Lower leg skin (tissue), 4 donors: Measurements from ENCODE around the gene NCKAP5. TPM values are rescaled to one million over a fixed set of nuclear protein-coding genes. Genes with fewer than 3 reads are reported as not detected.

ENCODE experiments used
- DNase-seq, 2 donors: peaks; one replicate each; pipeline ENCODE4 v3.0.0-alpha.2; 2019; ENCODE audit warnings: low spot score in 2 of 2
- H3K4me3 ChIP-seq: fragments of 200-600 bp; sonication (generic); 2 replicates; pipeline ENCODE4 v1.5.1; 2017; ENCODE audit warnings: mild to moderate bottlenecking, low read depth; ENCODE audit not compliant: poor library complexity, severe bottlenecking
- CTCF ChIP-seq, 3 donors: fragments of 450-650 bp; IDR thresholded peaks; one replicate each; pipeline ENCODE4 v1.5.1; 2016; ENCODE audit warnings: antibody characterized with exemption in 3 of 3, mild to moderate bottlenecking in 3 of 3, moderate library complexity in 2 of 3
- POLR2A ChIP-seq, 2 donors: fragments of 450-650 bp; IDR thresholded peaks; one replicate each; pipeline ENCODE4 v1.6.1; 2016 to 2017; ENCODE audit warnings: antibody characterized with exemption in 2 of 2, mild to moderate bottlenecking in 1 of 2, moderate library complexity in 1 of 2
- WGBS, 2 donors: methylation state at CpG; one replicate each; pipeline ENCODE4 v1.1.5; 2018; 5-methylcytosine and 5-hydroxymethylcytosine counted together
- intact Hi-C: fragments of 100-400 bp; cut with DNase I; formaldehyde crosslinking; loops from one replicate; pipeline ENCODE4 v1.15.0; 2023; ENCODE audit warnings: low total_unique reads
- total RNA-seq, 4 donors: library from RNA; depleted of rRNA; stranded (reverse); fragments of >200 nt; gene quantifications; one replicate each; pipeline ENCODE4 v1.1.0, GENCODE V29; 2016

Gene NCKAP5
- total RNA-seq, 4 donors from 2014 or later, result 2.0 to 5.1 (median 3.6) TPM

DNA sequence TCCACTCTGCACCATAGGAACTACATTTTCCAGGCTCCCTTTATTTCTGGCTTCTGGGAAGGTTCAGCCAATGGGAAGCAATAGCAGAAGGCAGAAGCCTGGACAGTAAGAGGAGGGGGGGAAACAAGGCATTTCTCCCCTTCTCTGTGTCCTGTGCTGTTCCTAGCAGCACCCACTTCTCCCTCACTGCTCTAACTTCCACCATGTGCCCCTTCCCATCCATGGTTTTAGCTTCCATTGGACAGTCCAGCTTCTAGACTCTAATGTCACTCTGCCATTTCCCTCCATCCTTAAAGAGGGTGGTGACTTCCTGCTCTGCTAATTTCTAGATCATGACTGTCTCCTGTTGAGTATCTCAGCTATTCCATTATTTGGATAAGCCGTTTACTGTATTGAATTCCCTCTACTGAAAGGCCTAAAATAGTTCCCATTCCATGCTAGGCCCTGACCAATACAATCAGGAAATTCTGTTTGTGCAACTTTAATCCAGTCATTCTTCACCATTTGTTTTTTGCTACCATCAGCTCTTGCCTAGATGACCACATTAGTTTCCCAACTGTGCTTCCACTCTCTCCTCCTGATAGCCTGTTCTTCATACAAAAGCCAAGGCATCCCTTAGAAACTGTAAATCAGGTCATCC, 877.5 kb downstream of the NCKAP5 start:
- DNase-seq, result no peak
- intact Hi-C loops, result no loop called here
- no peak for TF ChIP-seq POLR2A (IDR thresholded peaks at IDR 0.05)
- no peak for TF ChIP-seq CTCF (IDR thresholded peaks at IDR 0.05)
- 80 to 83% methylated on average over 1 of the region's 1 CpG for WGBS, 2 donors
- H3K4me3 ChIP-seq, result no peak overlapping the region

GRCh38 chr2:132681766-132682165, 886.5 kb downstream of the NCKAP5 start:
- H3K4me3 ChIP-seq, result no peak overlapping the region
- DNase-seq, result no peak
- TF ChIP-seq CTCF (IDR thresholded peaks at IDR 0.05) (no peak), POLR2A (IDR thresholded peaks at IDR 0.05) (no peak)
- intact Hi-C loops, result no loop called here
- WGBS, 2 donors, result 86 to 91% methylated on average over 1 of the region's 1 CpG

DNA sequence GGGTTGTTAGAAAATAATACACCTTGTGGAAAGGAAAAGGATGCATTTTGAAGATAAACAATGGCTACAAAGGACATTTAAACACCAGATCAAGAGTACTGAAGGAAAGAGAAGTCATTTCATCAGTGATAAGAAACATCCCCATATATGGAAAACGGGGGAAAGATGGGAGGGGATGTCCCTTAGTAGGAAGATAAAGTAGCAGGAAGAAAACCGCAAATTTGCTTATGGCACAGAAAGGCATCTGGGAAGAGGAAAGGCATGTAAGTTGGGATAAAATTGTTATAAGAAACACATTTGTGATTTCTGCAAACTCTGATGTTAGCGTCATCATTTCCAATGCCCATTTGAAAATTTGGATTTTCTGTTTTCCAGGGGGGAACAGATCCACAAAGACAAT, 887.7 kb downstream of the NCKAP5 start:
- TF ChIP-seq CTCF (IDR thresholded peaks at IDR 0.05) (no peak), POLR2A (IDR thresholded peaks at IDR 0.05) (no peak)
- no peak for DNase-seq
- H3K4me3 ChIP-seq, result no peak overlapping the region
- intact Hi-C loops, result no loop called here
- WGBS, 2 donors, result 88 to 89% methylated on average over 3 of the region's 3 CpGs

- TF ChIP-seq POLR2A (IDR thresholded peaks at IDR 0.05), result no peak
- no peak for TF ChIP-seq CTCF (IDR thresholded peaks at IDR 0.05)
- DNase-seq, result no peak
- 94 to 98% methylated on average over 2 of the region's 2 CpGs for WGBS, 2 donors
- H3K4me3 ChIP-seq, result no peak overlapping the region
- intact Hi-C loops, result no loop called here
Observed at GRCh38 chr2:132678483-132678882, 889.8 kb downstream of the NCKAP5 start.

- no peak overlapping the region for H3K4me3 ChIP-seq
- WGBS, 2 donors, result 87 to 89% methylated on average over 5 of the region's 5 CpGs
- intact Hi-C loops, result no loop called here
- no peak for DNase-seq
- TF ChIP-seq POLR2A (IDR thresholded peaks at IDR 0.05) (no peak), CTCF (IDR thresholded peaks at IDR 0.05) (no peak)
Observed at GRCh38 chr2:132677661-132678060, 890.6 kb downstream of the NCKAP5 start.

- 74 to 78% methylated on average over 2 of the region's 2 CpGs for WGBS, 2 donors
- TF ChIP-seq POLR2A (IDR thresholded peaks at IDR 0.05) (no peak), CTCF (IDR thresholded peaks at IDR 0.05) (no peak)
- intact Hi-C loops, result no loop called here
- no peak overlapping the region for H3K4me3 ChIP-seq
- no peak for DNase-seq
Observed at GRCh38 chr2:132676999-132677398, 891.3 kb downstream of the NCKAP5 start.
